ENCODE results near the gene ATG12.

DNA sequence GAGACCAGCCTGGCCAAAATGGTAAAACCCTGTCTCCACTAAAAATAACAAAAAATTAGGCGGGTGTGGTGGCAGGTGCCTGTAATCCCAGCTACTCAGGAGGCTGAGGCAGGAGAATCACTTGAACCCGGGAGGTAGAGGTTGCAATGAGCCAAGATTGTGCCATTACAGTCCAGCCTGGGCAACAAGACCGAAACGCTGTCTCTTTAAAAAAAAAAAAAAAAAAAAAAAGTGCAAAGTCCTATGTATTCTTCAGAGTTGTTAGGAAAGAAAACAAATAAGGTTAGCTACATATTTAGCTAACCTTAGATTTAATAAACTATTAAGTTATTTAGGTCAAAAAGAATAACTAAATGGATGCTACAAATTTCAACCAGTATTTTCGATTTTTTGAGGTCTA, 11.5 kb downstream of the ATG12 start:
- TF ChIP-seq, protein P1, sequence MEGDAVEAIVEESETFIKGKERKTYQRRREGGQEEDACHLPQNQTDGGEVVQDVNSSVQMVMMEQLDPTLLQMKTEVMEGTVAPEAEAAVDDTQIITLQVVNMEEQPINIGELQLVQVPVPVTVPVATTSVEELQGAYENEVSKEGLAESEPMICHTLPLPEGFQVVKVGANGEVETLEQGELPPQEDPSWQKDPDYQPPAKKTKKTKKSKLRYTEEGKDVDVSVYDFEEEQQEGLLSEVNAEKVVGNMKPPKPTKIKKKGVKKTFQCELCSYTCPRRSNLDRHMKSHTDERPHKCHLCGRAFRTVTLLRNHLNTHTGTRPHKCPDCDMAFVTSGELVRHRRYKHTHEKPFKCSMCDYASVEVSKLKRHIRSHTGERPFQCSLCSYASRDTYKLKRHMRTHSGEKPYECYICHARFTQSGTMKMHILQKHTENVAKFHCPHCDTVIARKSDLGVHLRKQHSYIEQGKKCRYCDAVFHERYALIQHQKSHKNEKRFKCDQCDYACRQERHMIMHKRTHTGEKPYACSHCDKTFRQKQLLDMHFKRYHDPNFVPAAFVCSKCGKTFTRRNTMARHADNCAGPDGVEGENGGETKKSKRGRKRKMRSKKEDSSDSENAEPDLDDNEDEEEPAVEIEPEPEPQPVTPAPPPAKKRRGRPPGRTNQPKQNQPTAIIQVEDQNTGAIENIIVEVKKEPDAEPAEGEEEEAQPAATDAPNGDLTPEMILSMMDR (IDR thresholded peaks at IDR 0.05): no peak
- no peak for TF ChIP-seq POLR2A (IDR thresholded peaks at IDR 0.05)

Data from uterus (tissue), 2 donors.